Astrocyte of the cerebellum (primary cell): ENCODE results near the gene ITGA1.
A peak's percentile ranks its signal among the peaks of the same experiment; 100 is the strongest.

ENCODE experiments used
- DNase-seq: peaks from one replicate; pipeline ENCODE4 v3.0.0-alpha.2; 2011; ENCODE audit warnings: low read depth
- H3K4me3 ChIP-seq: 2 replicates; pipeline ENCODE4 v1.5.1; 2011; ENCODE audit warnings: mild to moderate bottlenecking, low read depth, low read length, moderate library complexity
- in situ Hi-C: cut with HindIII; loops from 2 replicates; pipeline ENCODE4 v1.10.0; 2017; ENCODE audit warnings: low sequenced_read_pairs
- TF ChIP-seq, protein P1 (sequence below): IDR thresholded peaks from 2 replicates; pipeline ENCODE4 v1.5.1; 2012; ENCODE audit warnings: low read length, low read depth, moderate library complexity, mild to moderate bottlenecking; ENCODE audit errors: missing control alignments

Gene ITGA1

DNA sequence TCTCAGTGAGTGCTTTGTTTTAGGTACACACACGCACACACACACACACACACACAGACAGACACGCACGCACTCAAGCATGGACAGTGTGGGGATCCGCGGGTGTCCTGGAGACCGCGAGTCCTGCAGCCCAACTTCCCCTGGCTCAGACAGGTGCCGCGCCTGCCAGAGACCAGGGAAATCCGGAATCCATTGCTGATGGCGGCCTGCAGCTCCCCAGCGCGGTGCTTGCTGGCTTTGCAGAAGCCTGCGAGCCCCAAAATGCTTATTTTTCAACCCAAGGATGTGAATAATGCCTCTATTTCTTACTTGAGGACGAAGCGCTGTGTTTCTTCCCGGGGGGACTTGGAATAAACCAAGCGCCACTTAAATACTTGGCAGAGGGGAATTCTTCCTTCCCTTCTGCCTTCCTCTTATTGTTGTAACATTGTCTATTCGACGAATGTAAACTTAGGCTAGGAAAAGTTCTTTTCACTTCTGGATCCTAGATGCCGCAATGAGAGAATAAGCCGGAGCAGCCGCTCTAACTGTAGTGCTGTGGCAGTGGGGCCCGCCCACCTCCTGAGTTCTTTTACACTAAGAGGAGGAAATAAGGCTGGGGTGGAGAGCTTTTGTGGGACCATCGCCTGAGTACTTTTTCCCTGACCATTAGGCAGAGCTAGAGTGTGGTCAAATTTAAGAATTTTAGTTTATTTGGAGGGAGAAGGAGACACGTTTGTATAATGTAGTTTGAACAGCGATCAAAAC lies 202.2 kb downstream of the ITGA1 start:
- no peak for DNase-seq
- peak overlapping the region; percentile 65 for H3K4me3 ChIP-seq
- in situ Hi-C loops = no loop called here
- TF ChIP-seq, protein P1, sequence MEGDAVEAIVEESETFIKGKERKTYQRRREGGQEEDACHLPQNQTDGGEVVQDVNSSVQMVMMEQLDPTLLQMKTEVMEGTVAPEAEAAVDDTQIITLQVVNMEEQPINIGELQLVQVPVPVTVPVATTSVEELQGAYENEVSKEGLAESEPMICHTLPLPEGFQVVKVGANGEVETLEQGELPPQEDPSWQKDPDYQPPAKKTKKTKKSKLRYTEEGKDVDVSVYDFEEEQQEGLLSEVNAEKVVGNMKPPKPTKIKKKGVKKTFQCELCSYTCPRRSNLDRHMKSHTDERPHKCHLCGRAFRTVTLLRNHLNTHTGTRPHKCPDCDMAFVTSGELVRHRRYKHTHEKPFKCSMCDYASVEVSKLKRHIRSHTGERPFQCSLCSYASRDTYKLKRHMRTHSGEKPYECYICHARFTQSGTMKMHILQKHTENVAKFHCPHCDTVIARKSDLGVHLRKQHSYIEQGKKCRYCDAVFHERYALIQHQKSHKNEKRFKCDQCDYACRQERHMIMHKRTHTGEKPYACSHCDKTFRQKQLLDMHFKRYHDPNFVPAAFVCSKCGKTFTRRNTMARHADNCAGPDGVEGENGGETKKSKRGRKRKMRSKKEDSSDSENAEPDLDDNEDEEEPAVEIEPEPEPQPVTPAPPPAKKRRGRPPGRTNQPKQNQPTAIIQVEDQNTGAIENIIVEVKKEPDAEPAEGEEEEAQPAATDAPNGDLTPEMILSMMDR = peak; percentile 54

DNA sequence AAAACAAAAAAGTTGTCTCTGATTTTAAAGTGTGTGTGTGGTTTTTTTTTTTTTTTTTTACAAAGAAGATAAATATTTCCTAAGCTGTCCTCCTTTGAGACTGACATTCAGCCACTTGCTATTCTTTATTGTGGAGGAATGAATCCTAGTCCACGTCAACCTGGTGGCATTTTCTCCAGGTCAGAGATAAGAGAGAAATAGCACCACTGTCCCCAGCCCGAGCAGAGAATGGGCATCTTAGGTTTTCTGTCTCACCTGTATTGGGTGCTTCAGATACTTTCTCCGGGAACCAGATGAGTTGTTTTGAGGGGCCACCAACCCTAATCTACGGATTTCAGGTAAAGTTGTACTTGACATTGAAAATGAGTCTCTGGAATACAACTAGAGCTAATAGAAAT lies 202.8 kb downstream of the ITGA1 start:
- TF ChIP-seq, protein P1 = no peak
- H3K4me3 ChIP-seq = peak overlapping the region; percentile 65
- in situ Hi-C loops = no loop called here
- DNase-seq = no peak

GRCh38 chr5:52993367-52993766 lies 205.7 kb downstream of the ITGA1 start:
- in situ Hi-C loops = no loop called here
- no peak for DNase-seq
- TF ChIP-seq, protein P1 = no peak
- no peak overlapping the region for H3K4me3 ChIP-seq

DNA sequence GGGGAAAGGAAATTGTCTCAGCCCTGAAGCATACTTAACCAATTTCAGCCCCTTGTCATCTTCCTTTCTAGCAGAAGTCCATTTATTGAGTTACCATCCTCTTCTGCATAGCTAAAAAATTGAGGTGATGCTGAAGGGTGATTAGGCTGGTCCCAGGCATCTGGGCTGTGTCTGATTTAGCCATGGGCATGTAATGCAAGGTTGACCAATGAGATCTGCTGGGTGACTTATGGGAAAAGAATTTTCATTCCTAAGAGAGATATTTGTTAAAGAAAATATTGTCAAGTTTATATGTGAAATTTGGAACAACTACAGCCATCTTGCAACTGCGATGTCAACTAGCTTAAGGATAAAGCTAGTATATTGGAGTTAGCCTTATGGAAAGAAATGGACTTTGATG lies 206.6 kb downstream of the ITGA1 start:
- no peak overlapping the region for H3K4me3 ChIP-seq
- TF ChIP-seq, protein P1 = no peak
- no peak for DNase-seq
- in situ Hi-C loops = no loop called here

- no peak for DNase-seq
- TF ChIP-seq, protein P1 = no peak
- in situ Hi-C loops = no loop called here
Observed at GRCh38 chr5:52995095-52995494, 207.4 kb downstream of the ITGA1 start.

DNA sequence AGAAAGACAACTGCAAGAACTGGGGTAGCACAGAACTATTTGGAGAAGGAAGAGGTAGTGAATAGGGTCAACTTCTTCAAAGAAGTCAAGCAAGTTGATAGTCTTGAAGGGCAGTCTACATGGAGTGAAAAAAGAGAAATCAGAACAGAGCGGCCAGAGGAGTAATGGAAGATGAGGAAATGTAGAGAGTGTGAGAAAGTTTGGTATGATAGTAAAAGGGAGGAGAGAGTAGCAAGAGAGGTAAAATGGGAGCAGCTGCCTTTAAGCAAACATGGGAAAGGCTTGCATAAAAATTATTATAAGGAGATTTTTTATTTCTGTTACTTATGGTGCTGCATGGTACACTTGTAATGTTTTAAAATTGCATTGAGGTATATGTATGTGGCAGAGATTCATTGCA lies 208.2 kb downstream of the ITGA1 start:
- no peak for DNase-seq
- TF ChIP-seq, protein P1 = no peak
- in situ Hi-C loops = no loop called here
- H3K4me3 ChIP-seq = no peak overlapping the region

More at GRCh38 chr5:52995095-52995494, 207.4 kb downstream of the ITGA1 start:
- no peak overlapping the region for H3K4me3 ChIP-seq
